Activated CD8-positive, alpha-beta memory T cell treated with anti-CD3 and anti-CD28 coated beads for 24 hours (primary cell): ENCODE measurements around the gene CDK19.
"Not testable (repeated sequence)": the region's sequence is repeated elsewhere in the genome, so short reads cannot be mapped to it uniquely, and the experiment has no call there.

Experiments used
- DNase-seq: peaks from one replicate; pipeline ENCODE4 v3.0.0-alpha.2; 2020

Gene CDK19

GRCh38 chr6:110815411-110816409 lies at the start of gene CDK19:
TSS of gene CDK19 (minus strand) at chr6:110815469. CDS start at chr6:110815136, 333 bp downstream.
- peak; percentile 99 for DNase-seq

- DNase-seq: no peak
Measured at GRCh38 chr6:110864824-110865223, 49.6 kb upstream of the CDK19 start.

GRCh38 chr6:110859335-110859792 lies 44.1 kb upstream of the CDK19 start:
- DNase-seq: no peak

GRCh38 chr6:110858562-110859214 lies 43.4 kb upstream of the CDK19 start:
- no peak for DNase-seq

GRCh38 chr6:110858016-110858415 lies 42.7 kb upstream of the CDK19 start:
- no peak for DNase-seq

- DNase-seq: no peak
Measured at GRCh38 chr6:110856296-110856695, 41.0 kb upstream of the CDK19 start.

- no peak for DNase-seq
Measured at GRCh38 chr6:110853754-110854477, 38.6 kb upstream of the CDK19 start.

- DNase-seq: no peak
Measured at GRCh38 chr6:110852773-110853172, 37.5 kb upstream of the CDK19 start.

GRCh38 chr6:110849781-110850180 lies 34.5 kb upstream of the CDK19 start:
- DNase-seq: no peak

- no peak for DNase-seq
Measured at GRCh38 chr6:110841266-110841665, 26.0 kb upstream of the CDK19 start.

GRCh38 chr6:110835751-110836150 lies 20.5 kb upstream of the CDK19 start:
- not testable (repeated sequence) for DNase-seq

GRCh38 chr6:110833831-110834230 lies 18.6 kb upstream of the CDK19 start:
- DNase-seq: no peak

GRCh38 chr6:110831405-110831804 lies 16.1 kb upstream of the CDK19 start:
- no peak for DNase-seq

- DNase-seq: no peak
Measured at GRCh38 chr6:110828396-110828795, 13.1 kb upstream of the CDK19 start.

GRCh38 chr6:110826236-110827129 lies 11.2 kb upstream of the CDK19 start:
- DNase-seq: no peak

GRCh38 chr6:110823146-110823545 lies 7.9 kb upstream of the CDK19 start:
- DNase-seq: no peak

GRCh38 chr6:110822249-110822648 lies 7.0 kb upstream of the CDK19 start:
- no peak for DNase-seq

GRCh38 chr6:110816677-110817076 lies 1.4 kb upstream of the CDK19 start:
- DNase-seq: no peak

- no peak for DNase-seq
Measured at GRCh38 chr6:110815015-110815410, 256 bp downstream of the CDK19 start.

- peak; percentile 85 for DNase-seq
Measured at GRCh38 chr6:110814102-110815014, 911 bp downstream of the CDK19 start.
